GM23338 (cell line): ENCODE data around the gene DCAF6. TPM values are rescaled to one million over a fixed set of nuclear protein-coding genes. Genes with fewer than 3 reads are reported as not detected.

Source experiments
- ATAC-seq: fragments of 200-7000 bp; cut with Tn5 transposase; 3 replicates; pipeline ENCODE4 v1.9.1; 2020
- DNase-seq: peaks from one replicate; pipeline ENCODE4 v3.0.0-alpha.2; 2015; ENCODE audit warnings: low spot score
- H2AFZ ChIP-seq: fragments of 200-600 bp; sonication (generic); 2 replicates; pipeline ENCODE4 v1.8.0; 2016; ENCODE audit warnings: antibody characterized with exemption, mild to moderate bottlenecking, moderate library complexity
- H3F3A ChIP-seq: fragments of 200-600 bp; sonication (generic); replicated peaks from 2 replicates; pipeline ENCODE4 v1.8.0; 2017; ENCODE audit warnings: antibody characterized with exemption, mixed run types, low read depth
- H3K27ac ChIP-seq: fragments of 200-600 bp; sonication (generic); 2 replicates; pipeline ENCODE4 v1.6.1; 2016; ENCODE audit warnings: low read depth
- H3K27me3 ChIP-seq: fragments of 200-600 bp; sonication (generic); 2 replicates; pipeline ENCODE4 v1.8.0; 2016; ENCODE audit warnings: mild to moderate bottlenecking, mixed run types, moderate library complexity; ENCODE audit not compliant: insufficient read depth
- H3K36me3 ChIP-seq: fragments of 200-600 bp; sonication (generic); 2 replicates; pipeline ENCODE4 v1.8.0; 2016; ENCODE audit warnings: mild to moderate bottlenecking; ENCODE audit not compliant: insufficient read depth
- H3K4me1 ChIP-seq: fragments of 200-600 bp; sonication (generic); 2 replicates; pipeline ENCODE4 v1.8.0; 2016; ENCODE audit warnings: mild to moderate bottlenecking, moderate library complexity; ENCODE audit not compliant: insufficient read depth
- H3K4me2 ChIP-seq: fragments of 200-600 bp; sonication (generic); 2 replicates; pipeline ENCODE4 v1.7.1; 2017; ENCODE audit warnings: mixed run types
- H3K4me3 ChIP-seq: fragments of 200-600 bp; sonication (generic); 2 replicates; pipeline ENCODE4 v1.6.1; 2016; ENCODE audit warnings: mixed run types
- H3K79me2 ChIP-seq: fragments of 200-600 bp; sonication (generic); replicated peaks from 2 replicates; pipeline ENCODE4 v1.8.0; 2017; ENCODE audit warnings: mild to moderate bottlenecking; ENCODE audit not compliant: insufficient read depth
- H3K9me2 ChIP-seq: fragments of 200-600 bp; sonication (generic); 2 replicates; pipeline ENCODE4 v1.8.0; 2017; ENCODE audit not compliant: insufficient read depth
- H4K20me1 ChIP-seq: fragments of 200-600 bp; sonication (generic); replicated peaks from 2 replicates; pipeline ENCODE4 v1.8.0; 2017; ENCODE audit warnings: mild to moderate bottlenecking; ENCODE audit not compliant: insufficient read depth
- H3K27ac Mint-ChIP-seq: 2 replicates; pipeline ENCODE4 v1.8.0; 2020; ENCODE audit warnings: inconsistent platforms, mild to moderate bottlenecking, moderate library complexity, mixed read lengths
- H3K27me3 Mint-ChIP-seq: 3 replicates; pipeline ENCODE4 v1.8.0; 2022; ENCODE audit warnings: low read depth, mild to moderate bottlenecking, moderate library complexity, mixed read lengths, inconsistent platforms; ENCODE audit not compliant: insufficient read depth, poor library complexity
- H3K36me3 Mint-ChIP-seq: 3 replicates; pipeline ENCODE4 v1.8.0; 2021; ENCODE audit warnings: low read depth, mild to moderate bottlenecking, inconsistent platforms, moderate library complexity, mixed read lengths
- H3K4me1 Mint-ChIP-seq: 3 replicates; pipeline ENCODE4 v1.8.0; 2020; ENCODE audit warnings: mild to moderate bottlenecking, inconsistent platforms, mixed read lengths
- H3K4me3 Mint-ChIP-seq: 3 replicates; pipeline ENCODE4 v1.8.0; 2021; ENCODE audit warnings: moderate library complexity, mild to moderate bottlenecking, inconsistent platforms, mixed read lengths
- H3K9me3 Mint-ChIP-seq: 3 replicates; pipeline ENCODE4 v1.8.0; 2020; ENCODE audit warnings: moderate library complexity, mild to moderate bottlenecking, inconsistent platforms, mixed read lengths
- CREB1 ChIP-seq: fragments of 250-450 bp; sonication (Bioruptor Pico); IDR thresholded peaks from 2 replicates; pipeline ENCODE4 v1.5.0; 2020; ENCODE audit warnings: low read depth, mild to moderate bottlenecking, moderate library complexity
- JUNB ChIP-seq: IDR thresholded peaks from one replicate; pipeline ENCODE4 v1.6.1; 2016; ENCODE audit warnings: antibody characterized with exemption; ENCODE audit not compliant: unreplicated experiment
- NANOG ChIP-seq: IDR thresholded peaks from 2 replicates; pipeline ENCODE4 v1.6.1; 2016; ENCODE audit warnings: antibody characterized with exemption, borderline replicate concordance
- POLR2AphosphoS5 ChIP-seq: IDR thresholded peaks from 2 replicates; pipeline ENCODE4 v1.6.1; 2016; ENCODE audit warnings: antibody characterized with exemption, low read depth
- STAT1 ChIP-seq: IDR thresholded peaks from one replicate; pipeline ENCODE4 v1.6.1; 2016; ENCODE audit warnings: antibody characterized with exemption; ENCODE audit not compliant: unreplicated experiment
- ZNF114 ChIP-seq: fragments of 250-450 bp; sonication (Bioruptor Pico); IDR thresholded peaks from 2 replicates; pipeline ENCODE4 v1.5.0; 2020; ENCODE audit warnings: mild to moderate bottlenecking, moderate library complexity
- ZNF462 ChIP-seq: fragments of 250-450 bp; sonication (Bioruptor Pico); IDR thresholded peaks from 2 replicates; pipeline ENCODE4 v1.5.0; 2020; ENCODE audit warnings: mild to moderate bottlenecking, moderate library complexity
- polyA plus RNA-seq: library from polyadenylated mRNA; unstranded; fragments of >200 nt; fragmentation: Nextera tagmentation; extraction: Ambion mirVana; gene quantifications from 2 replicates; pipeline ENCODE4 v1.2.1, GENCODE V29; 2016
- total RNA-seq: library from RNA; depleted of rRNA; stranded (reverse); fragments of >200 nt; shearing (Covaris generic); gene quantifications from 2 replicates; pipeline ENCODE4 v1.2.3, GENCODE V29; 2014
- TF ChIP-seq, protein P1 (sequence below): IDR thresholded peaks from one replicate; pipeline ENCODE4 v1.6.1; 2018; ENCODE audit warnings: antibody characterized with exemption; ENCODE audit not compliant: unreplicated experiment
- TF ChIP-seq, protein P2 (sequence below), 2 experiments: fragments of 200-600 bp in 1 of 2; sonication (generic) in 1 of 2; conservative IDR thresholded peaks; 2 replicates each; pipeline versions ENCODE4 v1.5.1 to v1.6.1; 2016 to 2017; ENCODE audit warnings: antibody characterized with exemption in 2 of 2, low read depth in 2 of 2, mild to moderate bottlenecking in 2 of 2, moderate library complexity in 1 of 2

Gene DCAF6
- total and polyA plus RNA-seq, 2 experiments from 2014 or later, result 18.6 to 27.3 TPM

DNA sequence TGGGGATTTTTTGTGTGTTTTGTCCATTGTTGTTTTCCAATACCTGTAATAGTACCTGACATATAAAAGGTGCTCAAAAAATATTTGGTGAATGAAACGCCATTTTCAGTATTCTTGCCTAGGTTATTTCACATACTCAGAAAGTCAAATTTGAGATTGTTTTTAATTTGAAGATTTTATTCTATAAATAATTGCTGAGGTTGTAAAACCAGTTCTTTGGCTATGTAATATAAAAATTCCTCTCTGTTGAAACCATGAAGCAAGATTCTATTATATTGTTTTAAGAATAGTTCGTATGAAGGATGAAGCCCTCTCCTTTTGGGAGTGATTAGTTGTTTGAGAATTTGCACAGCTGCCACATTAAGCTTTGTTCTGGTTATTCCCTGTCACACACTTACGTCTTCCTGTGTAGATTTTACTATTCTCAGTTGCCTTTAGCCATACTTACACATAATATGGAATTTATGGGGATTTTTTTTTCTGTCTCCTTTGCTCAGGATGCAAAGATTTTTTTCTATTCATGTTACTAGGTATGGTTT, 60.6 kb downstream of the DCAF6 start (continued):
- TF ChIP-seq, protein P1, sequence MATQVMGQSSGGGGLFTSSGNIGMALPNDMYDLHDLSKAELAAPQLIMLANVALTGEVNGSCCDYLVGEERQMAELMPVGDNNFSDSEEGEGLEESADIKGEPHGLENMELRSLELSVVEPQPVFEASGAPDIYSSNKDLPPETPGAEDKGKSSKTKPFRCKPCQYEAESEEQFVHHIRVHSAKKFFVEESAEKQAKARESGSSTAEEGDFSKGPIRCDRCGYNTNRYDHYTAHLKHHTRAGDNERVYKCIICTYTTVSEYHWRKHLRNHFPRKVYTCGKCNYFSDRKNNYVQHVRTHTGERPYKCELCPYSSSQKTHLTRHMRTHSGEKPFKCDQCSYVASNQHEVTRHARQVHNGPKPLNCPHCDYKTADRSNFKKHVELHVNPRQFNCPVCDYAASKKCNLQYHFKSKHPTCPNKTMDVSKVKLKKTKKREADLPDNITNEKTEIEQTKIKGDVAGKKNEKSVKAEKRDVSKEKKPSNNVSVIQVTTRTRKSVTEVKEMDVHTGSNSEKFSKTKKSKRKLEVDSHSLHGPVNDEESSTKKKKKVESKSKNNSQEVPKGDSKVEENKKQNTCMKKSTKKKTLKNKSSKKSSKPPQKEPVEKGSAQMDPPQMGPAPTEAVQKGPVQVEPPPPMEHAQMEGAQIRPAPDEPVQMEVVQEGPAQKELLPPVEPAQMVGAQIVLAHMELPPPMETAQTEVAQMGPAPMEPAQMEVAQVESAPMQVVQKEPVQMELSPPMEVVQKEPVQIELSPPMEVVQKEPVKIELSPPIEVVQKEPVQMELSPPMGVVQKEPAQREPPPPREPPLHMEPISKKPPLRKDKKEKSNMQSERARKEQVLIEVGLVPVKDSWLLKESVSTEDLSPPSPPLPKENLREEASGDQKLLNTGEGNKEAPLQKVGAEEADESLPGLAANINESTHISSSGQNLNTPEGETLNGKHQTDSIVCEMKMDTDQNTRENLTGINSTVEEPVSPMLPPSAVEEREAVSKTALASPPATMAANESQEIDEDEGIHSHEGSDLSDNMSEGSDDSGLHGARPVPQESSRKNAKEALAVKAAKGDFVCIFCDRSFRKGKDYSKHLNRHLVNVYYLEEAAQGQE, result no peak

DNA sequence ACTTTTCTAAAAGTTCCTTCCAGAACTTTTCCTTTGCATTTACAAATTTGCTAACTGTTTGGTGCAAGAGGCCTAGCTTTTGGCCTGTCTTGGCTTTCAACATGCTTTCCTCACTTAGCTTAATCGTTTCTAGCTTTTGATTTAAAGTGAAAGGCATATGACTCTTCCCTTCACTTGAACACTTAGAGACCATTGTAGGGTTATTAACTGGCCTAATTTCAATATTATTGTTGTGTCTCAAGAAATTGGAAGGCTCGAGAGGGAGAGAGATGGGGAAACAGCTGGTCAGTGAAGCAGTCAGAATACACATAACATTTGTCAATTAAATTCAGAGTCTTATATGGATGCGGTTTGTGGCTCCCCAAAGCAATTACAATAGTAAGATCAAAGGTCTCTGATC, 63.4 kb downstream of the DCAF6 start:
- H3K27me3 ChIP-seq, result no peaks in the 10 kb centered on the region
- H3K27ac ChIP-seq, result no peak overlapping the region
- H4K20me1 ChIP-seq, result no peaks in the 10 kb centered on the region
- no peaks in the 10 kb centered on the region for H3K9me2 ChIP-seq
- no peaks in the 10 kb centered on the region for H3K79me2 ChIP-seq
- DNase-seq (no peak), ATAC-seq (no peak)
- no peaks in the 10 kb centered on the region for H3K9me3 Mint-ChIP-seq
- H2AFZ ChIP-seq, result no peak overlapping the region
- H3K4me3 ChIP-seq, result no peak overlapping the region
- peaks cover 7% of the 10 kb centered on the region; the same call in 1 of the 3 replicates for H3K36me3 Mint-ChIP-seq
- no peak overlapping the region for H3K27ac Mint-ChIP-seq
- peaks cover 4% of the 10 kb centered on the region; the same call in 1 of the 2 replicates for H3K36me3 ChIP-seq
- peaks cover 11% of the 10 kb centered on the region for H3K4me1 Mint-ChIP-seq
- no peaks in the 10 kb centered on the region for H3K27me3 Mint-ChIP-seq
- H3F3A ChIP-seq, result no peaks in the 10 kb centered on the region
- H3K4me1 ChIP-seq, result peaks cover 9% of the 10 kb centered on the region; the same call in 1 of the 2 replicates
- H3K4me2 ChIP-seq, result no peak overlapping the region
- no peak overlapping the region for H3K4me3 Mint-ChIP-seq
- TF ChIP-seq, protein P1, result no peak
- TF ChIP-seq ZNF462 (CRISPR knock-in tag) (no peak), POLR2AphosphoS5 (no peak), ZNF114 (CRISPR knock-in tag) (no peak), STAT1 (no peak), CREB1 (no peak), JUNB (no peak), NANOG (no peak)
- TF ChIP-seq, protein P2, sequence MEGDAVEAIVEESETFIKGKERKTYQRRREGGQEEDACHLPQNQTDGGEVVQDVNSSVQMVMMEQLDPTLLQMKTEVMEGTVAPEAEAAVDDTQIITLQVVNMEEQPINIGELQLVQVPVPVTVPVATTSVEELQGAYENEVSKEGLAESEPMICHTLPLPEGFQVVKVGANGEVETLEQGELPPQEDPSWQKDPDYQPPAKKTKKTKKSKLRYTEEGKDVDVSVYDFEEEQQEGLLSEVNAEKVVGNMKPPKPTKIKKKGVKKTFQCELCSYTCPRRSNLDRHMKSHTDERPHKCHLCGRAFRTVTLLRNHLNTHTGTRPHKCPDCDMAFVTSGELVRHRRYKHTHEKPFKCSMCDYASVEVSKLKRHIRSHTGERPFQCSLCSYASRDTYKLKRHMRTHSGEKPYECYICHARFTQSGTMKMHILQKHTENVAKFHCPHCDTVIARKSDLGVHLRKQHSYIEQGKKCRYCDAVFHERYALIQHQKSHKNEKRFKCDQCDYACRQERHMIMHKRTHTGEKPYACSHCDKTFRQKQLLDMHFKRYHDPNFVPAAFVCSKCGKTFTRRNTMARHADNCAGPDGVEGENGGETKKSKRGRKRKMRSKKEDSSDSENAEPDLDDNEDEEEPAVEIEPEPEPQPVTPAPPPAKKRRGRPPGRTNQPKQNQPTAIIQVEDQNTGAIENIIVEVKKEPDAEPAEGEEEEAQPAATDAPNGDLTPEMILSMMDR (conservative IDR thresholded peaks at IDR 0.05; ENCODE audit: low read depth in 2 of 2), result no peak
